T follicular helper cell (primary cell): ENCODE measurements around the gene RPL7L1.
"Not testable (repeated sequence)": the region's sequence is repeated elsewhere in the genome, so short reads cannot be mapped to it uniquely, and the experiment has no call there.

Experiments
- DNase-seq: peaks from one replicate; pipeline ENCODE4 v3.0.0-alpha.2; 2020; ENCODE audit warnings: low read depth

RPL7L1 gene

GRCh38 chr6:42891199-42891722 lies 11.8 kb downstream of the RPL7L1 start:
- no peak for DNase-seq

- not testable (repeated sequence) for DNase-seq
Measured at GRCh38 chr6:42894041-42894828, 14.8 kb downstream of the RPL7L1 start.

- DNase-seq, result no peak
Measured at GRCh38 chr6:42896178-42896719, 16.8 kb downstream of the RPL7L1 start.

GRCh38 chr6:42898891-42899361 lies 19.5 kb downstream of the RPL7L1 start:
- DNase-seq, result peak; percentile 57

GRCh38 chr6:42899871-42900270 lies 20.5 kb downstream of the RPL7L1 start:
- no peak for DNase-seq

- peak; percentile 51 for DNase-seq
Measured at GRCh38 chr6:42901538-42901957, 22.1 kb downstream of the RPL7L1 start.

GRCh38 chr6:42902429-42903263 lies 23.2 kb downstream of the RPL7L1 start:
- DNase-seq, result not testable (repeated sequence)

- no peak for DNase-seq
Measured at GRCh38 chr6:42904467-42904866, 25.1 kb downstream of the RPL7L1 start.

GRCh38 chr6:42907336-42907735 lies 27.9 kb downstream of the RPL7L1 start:
- no peak for DNase-seq

- no peak for DNase-seq
Measured at GRCh38 chr6:42909835-42910234, 30.4 kb downstream of the RPL7L1 start.

- DNase-seq, result no peak
Measured at GRCh38 chr6:42911171-42912021, 32.0 kb downstream of the RPL7L1 start.

- no peak for DNase-seq
Measured at GRCh38 chr6:42914546-42914945, 35.1 kb downstream of the RPL7L1 start.

- DNase-seq, result no peak
Measured at GRCh38 chr6:42915732-42916131, 36.3 kb downstream of the RPL7L1 start, which contains the start of gene PTCRA. Gene PTCRA, plus strand, starts transcription at chr6:42916053. Its CDS starts 17 bp downstream, at chr6:42916070.

- no peak for DNase-seq
Measured at GRCh38 chr6:42916288-42916687, 36.9 kb downstream of the RPL7L1 start.

GRCh38 chr6:42921801-42922200 lies 42.4 kb downstream of the RPL7L1 start:
- no peak for DNase-seq

GRCh38 chr6:42923666-42924065 lies 44.2 kb downstream of the RPL7L1 start:
- DNase-seq, result no peak

- no peak for DNase-seq
Measured at GRCh38 chr6:42925248-42925857, 45.9 kb downstream of the RPL7L1 start.

- peak; percentile 89 for DNase-seq
Measured at GRCh38 chr6:42928986-42929820, 49.8 kb downstream of the RPL7L1 start, which contains the start of gene CNPY3. Gene CNPY3, plus strand, starts transcription at chr6:42929480. Its CDS starts 91 bp downstream, at chr6:42929571.

GRCh38 chr6:42929821-42930360 lies 50.5 kb downstream of the RPL7L1 start:
- DNase-seq, result peak; percentile 28
